ENCODE data around the gene MDM4.
"Not testable (repeated sequence)": the region's sequence is repeated elsewhere in the genome, so short reads cannot be mapped to it uniquely, and the experiment has no call there.

The MDM4 gene

GRCh38 chr1:204562075-204562990 lies 46.1 kb downstream of the MDM4 start:
- no peak for DNase-seq (ENCODE audit: low read depth in 2 of 2)

DNA sequence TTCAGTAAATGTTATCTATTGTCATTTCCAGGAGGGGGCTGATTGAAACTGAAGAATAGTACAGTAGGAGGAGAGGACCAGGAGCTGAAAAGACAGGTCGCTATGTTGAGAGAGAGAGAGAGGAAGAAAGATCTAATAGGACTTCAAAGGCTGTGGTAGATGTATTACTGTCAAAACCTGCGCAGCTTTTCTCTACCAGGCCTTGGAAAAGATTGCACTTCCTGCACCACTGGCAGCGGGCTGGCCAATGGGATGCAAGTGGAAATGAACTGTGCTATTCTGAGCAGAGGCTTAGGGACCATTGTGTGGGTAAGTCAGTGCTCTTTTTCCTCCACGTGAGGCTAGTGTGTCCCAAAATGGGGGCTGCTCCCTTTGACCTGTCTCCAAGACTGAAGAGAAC lies 47.1 kb downstream of the MDM4 start:
- DNase-seq (ENCODE audit: low read depth in 2 of 2) = no peak

DNA sequence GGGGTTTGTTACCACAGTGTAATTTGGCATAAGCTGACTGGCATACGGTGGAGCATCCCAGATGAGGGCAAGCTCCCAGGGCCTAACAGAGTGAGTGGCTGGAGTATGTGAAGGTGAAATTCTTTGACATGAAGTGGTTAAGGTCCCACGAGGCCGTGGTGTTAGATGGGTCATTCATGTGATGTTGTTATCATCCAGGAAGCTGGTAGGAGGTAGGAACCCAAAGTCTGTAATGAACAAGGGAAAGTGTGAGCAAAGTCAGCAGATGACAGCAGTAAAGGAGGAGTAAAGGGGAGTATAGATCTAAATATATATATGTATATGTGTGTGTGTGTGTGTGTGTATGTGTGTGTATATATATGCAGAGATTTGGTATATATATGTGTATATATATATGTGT lies 47.6 kb downstream of the MDM4 start:
- DNase-seq (ENCODE audit: low read depth in 2 of 2) = no peak

GRCh38 chr1:204564835-204565234 lies 48.6 kb downstream of the MDM4 start:
- DNase-seq (ENCODE audit: low read depth in 2 of 2) = no peak

DNA sequence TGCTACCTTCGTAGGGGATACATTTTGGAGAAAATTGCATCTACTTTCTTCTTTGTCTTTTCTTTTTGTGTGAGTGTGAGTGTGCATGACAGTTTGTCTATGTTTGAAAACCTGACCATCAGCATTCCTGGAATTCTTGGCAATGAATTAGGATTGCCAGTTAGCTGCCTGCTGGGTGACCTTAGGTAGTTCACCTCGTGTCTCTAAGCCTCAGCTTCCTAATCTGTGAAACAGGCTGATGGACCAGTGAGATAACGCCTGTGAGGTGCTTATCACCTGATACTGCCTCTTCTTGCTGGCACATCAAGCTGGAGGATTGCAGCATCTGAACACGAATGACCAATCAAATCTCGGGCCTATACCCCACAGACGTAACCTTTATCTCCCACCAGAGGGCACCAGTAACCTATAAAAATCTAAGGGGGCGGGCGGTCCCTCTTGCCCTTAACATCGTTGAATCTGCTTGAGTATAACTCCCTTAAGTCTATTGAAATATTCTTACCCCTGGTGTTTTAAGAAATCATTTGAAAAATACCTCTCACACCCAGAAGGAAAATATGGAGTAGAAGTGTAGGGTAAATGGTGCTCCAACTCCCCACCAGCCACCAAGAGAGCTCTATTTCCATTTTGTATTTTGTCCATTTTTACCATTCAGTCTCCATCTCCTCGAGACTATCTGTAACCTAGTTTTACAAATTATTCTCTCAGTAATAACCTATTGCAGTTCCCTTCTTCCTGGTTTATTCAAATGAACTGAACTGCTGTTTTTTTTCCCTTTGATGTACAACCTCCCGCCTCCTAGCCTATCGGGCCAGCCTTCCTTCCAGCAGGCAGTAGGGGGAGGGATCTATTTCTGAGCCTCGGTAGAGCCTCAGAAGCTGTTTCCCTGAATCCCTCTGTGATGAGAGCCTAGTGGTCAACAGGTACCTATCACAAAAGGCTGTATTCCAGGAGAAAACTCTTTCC lies 49.7 kb downstream of the MDM4 start:
- peak; percentile 29 to 45 for DNase-seq (ENCODE audit: low read depth in 2 of 2)

GRCh38 chr1:204566583-204566955 lies 50.4 kb downstream of the MDM4 start:
- DNase-seq (ENCODE audit: low read depth in 2 of 2) = no peak

GRCh38 chr1:204567071-204567470 lies 50.9 kb downstream of the MDM4 start:
- DNase-seq (ENCODE audit: low read depth in 2 of 2) = no peak

DNA sequence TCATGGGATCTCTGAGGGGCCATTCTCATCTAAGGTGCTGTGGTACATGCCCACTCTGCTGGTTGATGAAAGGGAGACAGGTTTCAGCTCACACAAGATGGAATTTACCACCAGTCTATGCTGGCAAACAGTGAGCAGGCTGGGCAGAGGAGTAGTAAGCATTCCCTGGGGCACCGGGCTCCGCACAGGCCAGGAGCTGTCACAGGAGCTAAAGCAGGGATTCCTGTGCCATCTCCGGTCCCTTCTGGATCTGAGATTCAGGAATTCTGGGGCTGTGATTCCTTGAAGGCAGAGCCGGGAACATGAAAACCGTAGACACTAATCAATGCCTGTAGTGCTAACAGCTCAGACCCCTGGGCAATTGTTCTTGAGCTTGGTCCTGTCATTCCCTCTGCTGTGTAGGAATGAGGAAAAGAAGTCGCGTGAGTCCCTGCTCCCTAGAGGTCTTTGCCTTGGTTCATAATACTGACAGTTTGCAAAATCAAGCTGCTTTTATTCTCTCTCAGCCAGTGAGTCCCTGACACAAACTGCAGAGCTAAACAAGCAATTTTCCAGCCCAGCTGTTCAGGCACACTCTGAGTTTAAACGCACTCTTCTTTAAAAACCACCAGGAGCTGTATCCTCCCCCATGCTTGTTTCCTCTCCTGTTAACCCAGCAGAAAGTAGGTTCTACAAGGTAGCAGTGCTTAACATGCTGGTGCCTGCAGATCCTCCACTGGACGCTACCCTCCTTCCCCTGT lies 52.5 kb downstream of the MDM4 start:
- no peak for DNase-seq (ENCODE audit: low read depth in 2 of 2)

DNA sequence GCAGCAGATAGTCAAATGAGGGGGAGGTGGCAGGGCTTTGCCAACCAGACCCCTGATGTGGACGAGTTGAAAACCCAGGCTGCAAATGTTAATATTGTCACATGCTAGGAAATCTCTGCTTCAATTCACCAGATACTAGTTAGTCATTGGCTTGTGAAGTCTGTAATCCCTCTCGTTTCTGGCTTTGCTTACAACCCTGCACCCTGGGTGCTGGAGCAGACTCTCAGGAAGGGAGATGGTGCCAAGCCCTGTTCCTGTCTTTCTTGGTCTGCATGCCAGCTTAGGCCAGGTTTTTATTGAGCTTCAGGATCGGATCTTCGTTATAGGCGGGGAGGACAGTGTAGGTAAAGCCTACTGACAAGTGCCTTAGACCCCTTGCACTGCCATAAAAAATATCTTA lies 53.3 kb downstream of the MDM4 start:
- no peak for DNase-seq (ENCODE audit: low read depth in 2 of 2)

- not testable (repeated sequence) for DNase-seq (ENCODE audit: low read depth in 2 of 2)
Observed at GRCh38 chr1:204570021-204570420, 53.8 kb downstream of the MDM4 start.

DNA sequence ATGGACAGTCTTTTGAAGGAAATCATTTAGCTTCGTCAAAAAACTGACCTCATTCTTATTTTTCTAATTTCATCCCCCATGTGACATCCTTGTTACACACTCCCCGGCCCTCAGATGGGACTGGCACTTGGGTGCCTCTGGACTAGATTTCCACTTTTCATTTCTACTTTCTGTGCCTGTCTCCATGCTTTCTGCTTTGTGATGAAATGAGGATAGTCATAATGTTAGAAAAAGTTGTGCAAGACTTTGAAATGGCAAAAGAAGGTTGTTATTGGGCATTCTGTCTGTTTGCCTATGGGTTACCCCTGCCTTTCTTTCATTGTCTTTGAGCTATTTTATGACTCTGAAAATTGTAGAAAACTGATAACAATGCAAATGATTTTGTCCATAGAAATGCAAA lies 54.9 kb downstream of the MDM4 start:
- DNase-seq (ENCODE audit: low read depth in 2 of 2) = no peak

DNA sequence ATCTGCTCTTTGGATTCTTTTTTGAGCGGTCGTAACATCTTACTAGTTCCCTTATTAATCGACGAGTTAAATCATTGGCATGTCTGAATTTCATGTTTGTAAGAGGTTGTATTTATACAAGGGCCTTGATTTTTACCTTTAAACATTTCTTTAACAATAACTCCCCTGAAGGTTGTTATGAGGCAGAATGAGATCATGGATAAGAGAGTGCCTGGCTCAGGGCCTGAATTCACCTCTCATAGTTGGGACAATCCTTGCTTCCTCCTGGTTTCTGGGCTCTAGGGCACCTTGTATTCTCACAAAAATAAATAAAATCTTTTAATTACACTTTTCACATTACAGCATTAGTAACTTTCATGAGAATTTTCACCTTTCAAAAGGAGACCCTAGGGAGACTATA lies 55.4 kb downstream of the MDM4 start:
- DNase-seq (ENCODE audit: low read depth in 2 of 2) = no peak

GRCh38 chr1:204572923-204573922 lies 57.0 kb downstream of the MDM4 start:
- no peak for DNase-seq (ENCODE audit: low read depth in 2 of 2)

DNA sequence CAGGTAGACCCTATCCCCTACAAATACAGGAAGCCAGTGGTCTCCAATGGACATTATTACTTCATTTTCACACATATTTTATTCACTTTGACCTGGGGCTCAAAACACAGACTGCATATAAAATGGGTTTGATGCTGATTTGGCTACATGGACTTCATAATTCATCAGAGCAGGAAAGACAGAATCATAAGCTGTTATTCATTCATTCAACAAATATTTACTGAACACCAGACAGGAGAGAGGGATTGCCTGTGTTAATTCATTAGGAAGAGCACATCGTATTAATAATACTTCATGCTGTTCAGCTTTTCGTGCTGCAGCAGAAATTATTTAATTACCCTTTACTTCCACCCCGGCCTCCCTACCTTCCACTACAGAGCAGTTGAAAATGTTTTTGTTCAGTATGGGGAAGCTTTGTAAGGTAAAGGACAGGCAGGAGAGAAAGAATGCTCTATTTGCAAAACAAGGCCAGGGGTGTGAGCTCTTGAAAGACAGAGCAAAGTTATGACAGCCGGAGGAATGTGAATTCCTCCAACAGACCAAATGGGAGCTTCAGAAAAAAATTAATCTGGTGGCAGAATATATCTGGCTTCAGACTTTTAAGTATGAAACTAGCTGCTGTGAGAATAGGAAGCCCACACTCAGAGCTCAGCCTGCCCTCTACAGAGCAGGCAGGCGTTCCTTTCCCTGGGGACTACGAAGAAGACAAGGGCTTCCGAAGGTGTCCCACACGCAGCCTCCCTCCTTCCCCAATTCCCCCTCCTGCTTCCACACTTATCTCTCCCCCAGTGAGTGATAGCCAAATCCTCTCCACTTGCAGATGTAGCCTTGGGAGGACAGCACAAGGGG lies 58.0 kb downstream of the MDM4 start:
- no peak for DNase-seq (ENCODE audit: low read depth in 2 of 2)

DNA sequence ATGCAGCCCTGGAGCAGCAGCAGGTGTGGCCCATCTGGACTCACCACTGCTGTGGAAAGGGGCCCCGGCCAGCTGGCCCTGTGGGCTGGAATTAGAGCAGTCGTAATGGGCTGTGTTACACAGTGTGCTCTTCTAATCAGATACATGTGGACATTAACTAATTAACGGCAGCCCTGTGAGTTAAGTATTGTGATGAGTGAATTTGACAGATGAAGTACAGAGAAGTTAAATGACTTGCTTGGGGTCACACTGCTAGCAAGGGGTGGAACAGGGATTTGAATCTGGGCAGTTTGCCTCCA lies 58.6 kb downstream of the MDM4 start:
- no peak for DNase-seq (ENCODE audit: low read depth in 2 of 2)

GRCh38 chr1:204575221-204576190 lies 59.3 kb downstream of the MDM4 start:
- DNase-seq (ENCODE audit: low read depth in 2 of 2) = no peak

DNA sequence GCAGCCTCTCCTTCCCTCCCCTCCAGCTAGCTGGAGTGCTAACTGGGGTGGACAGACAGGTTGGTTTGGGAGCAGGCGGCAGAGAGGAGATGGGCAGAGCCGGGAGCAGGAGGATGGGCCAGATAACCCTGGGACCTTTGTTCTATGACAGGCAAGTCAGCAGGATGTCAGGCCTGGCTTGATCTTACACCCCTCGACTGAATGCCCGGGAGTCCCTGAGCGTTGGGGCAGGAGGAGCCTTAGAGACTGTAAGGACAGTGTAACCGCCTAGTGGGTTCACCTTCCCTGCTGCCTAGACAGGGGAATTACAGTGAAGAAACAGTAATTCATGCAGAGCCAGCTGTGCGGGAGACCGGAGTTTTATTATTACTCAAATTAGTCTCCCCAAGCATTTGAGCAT lies 60.2 kb downstream of the MDM4 start:
- DNase-seq (ENCODE audit: low read depth in 2 of 2) = no peak

- no peak for DNase-seq (ENCODE audit: low read depth in 2 of 2)
Observed at GRCh38 chr1:204577794-204578478, 61.7 kb downstream of the MDM4 start.
